ENCODE data around the gene SELE.

Gene SELE

GRCh38 chr1:169682071-169682470, 51.8 kb downstream of the SELE start:
- no peak for TF ChIP-seq EP300 (IDR thresholded peaks at IDR 0.05; ENCODE audit: borderline replicate concordance)

- TF ChIP-seq YY1 (IDR thresholded peaks at IDR 0.05; ENCODE audit: low read depth) (no peak), FOXM1 (IDR thresholded peaks at IDR 0.05; ENCODE audit: borderline replicate concordance, low read depth) (no peak), NFIC (IDR thresholded peaks at IDR 0.05) (no peak), RAD21 (IDR thresholded peaks at IDR 0.05; ENCODE audit: low read depth) (no peak), TEAD4 (IDR thresholded peaks at IDR 0.05) (no peak), EGR1 (IDR thresholded peaks at IDR 0.05) (no peak), CREB1 (IDR thresholded peaks at IDR 0.05; ENCODE audit: low read depth) (no peak), EP300 (IDR thresholded peaks at IDR 0.05; ENCODE audit: borderline replicate concordance) (no peak), CEBPB (IDR thresholded peaks at IDR 0.05) (no peak)
- TF ChIP-seq, protein P1, sequence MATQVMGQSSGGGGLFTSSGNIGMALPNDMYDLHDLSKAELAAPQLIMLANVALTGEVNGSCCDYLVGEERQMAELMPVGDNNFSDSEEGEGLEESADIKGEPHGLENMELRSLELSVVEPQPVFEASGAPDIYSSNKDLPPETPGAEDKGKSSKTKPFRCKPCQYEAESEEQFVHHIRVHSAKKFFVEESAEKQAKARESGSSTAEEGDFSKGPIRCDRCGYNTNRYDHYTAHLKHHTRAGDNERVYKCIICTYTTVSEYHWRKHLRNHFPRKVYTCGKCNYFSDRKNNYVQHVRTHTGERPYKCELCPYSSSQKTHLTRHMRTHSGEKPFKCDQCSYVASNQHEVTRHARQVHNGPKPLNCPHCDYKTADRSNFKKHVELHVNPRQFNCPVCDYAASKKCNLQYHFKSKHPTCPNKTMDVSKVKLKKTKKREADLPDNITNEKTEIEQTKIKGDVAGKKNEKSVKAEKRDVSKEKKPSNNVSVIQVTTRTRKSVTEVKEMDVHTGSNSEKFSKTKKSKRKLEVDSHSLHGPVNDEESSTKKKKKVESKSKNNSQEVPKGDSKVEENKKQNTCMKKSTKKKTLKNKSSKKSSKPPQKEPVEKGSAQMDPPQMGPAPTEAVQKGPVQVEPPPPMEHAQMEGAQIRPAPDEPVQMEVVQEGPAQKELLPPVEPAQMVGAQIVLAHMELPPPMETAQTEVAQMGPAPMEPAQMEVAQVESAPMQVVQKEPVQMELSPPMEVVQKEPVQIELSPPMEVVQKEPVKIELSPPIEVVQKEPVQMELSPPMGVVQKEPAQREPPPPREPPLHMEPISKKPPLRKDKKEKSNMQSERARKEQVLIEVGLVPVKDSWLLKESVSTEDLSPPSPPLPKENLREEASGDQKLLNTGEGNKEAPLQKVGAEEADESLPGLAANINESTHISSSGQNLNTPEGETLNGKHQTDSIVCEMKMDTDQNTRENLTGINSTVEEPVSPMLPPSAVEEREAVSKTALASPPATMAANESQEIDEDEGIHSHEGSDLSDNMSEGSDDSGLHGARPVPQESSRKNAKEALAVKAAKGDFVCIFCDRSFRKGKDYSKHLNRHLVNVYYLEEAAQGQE (IDR thresholded peaks at IDR 0.05; ENCODE audit: low read depth): no peak
Observed at GRCh38 chr1:169681140-169681539, 52.7 kb downstream of the SELE start.

GRCh38 chr1:169680377-169681019, 53.4 kb downstream of the SELE start:
- TF ChIP-seq EP300 (IDR thresholded peaks at IDR 0.05; ENCODE audit: borderline replicate concordance) (no peak), CREB1 (IDR thresholded peaks at IDR 0.05; ENCODE audit: low read depth) (no peak), ZBTB7A (IDR thresholded peaks at IDR 0.05; ENCODE audit: low read depth) (no peak), RAD21 (IDR thresholded peaks at IDR 0.05; ENCODE audit: low read depth) (no peak), TCF12 (IDR thresholded peaks at IDR 0.05; ENCODE audit: low read depth) (no peak), CEBPB (IDR thresholded peaks at IDR 0.05) (no peak), TEAD4 (IDR thresholded peaks at IDR 0.05) (no peak)
- TF ChIP-seq, protein P1 (IDR thresholded peaks at IDR 0.05; ENCODE audit: low read depth): no peak
- TF ChIP-seq, protein P2, sequence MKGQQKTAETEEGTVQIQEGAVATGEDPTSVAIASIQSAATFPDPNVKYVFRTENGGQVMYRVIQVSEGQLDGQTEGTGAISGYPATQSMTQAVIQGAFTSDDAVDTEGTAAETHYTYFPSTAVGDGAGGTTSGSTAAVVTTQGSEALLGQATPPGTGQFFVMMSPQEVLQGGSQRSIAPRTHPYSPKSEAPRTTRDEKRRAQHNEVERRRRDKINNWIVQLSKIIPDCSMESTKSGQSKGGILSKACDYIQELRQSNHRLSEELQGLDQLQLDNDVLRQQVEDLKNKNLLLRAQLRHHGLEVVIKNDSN (IDR thresholded peaks at IDR 0.05): no peak

DNA sequence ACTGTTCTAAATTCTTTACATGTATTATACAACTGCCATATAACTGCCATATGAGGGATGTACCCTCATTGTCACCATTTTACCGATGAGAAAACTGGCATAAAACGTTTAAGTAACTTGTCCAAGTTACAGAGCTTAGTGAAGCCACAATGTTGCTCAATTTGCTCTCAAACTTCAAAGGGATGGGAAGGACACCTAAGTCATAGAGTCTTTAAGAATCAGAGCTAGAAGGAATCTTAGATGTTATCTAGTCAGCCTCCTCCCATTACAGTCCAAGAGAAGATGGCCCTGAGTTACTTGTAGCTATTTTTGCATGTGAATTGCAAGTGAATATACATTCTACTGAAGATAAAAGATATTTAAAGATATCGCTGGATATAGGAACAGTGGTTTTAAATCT, 54.2 kb downstream of the SELE start:
- TF ChIP-seq CEBPB (IDR thresholded peaks at IDR 0.05): no peak
- TF ChIP-seq CREB1 (IDR thresholded peaks at IDR 0.05; ENCODE audit: low read depth): no peak
- no peak for TF ChIP-seq EGR1 (IDR thresholded peaks at IDR 0.05)

GRCh38 chr1:169676001-169676400, 57.9 kb downstream of the SELE start:
- TF ChIP-seq CEBPB (IDR thresholded peaks at IDR 0.05) (no peak), FOXM1 (IDR thresholded peaks at IDR 0.05; ENCODE audit: borderline replicate concordance, low read depth) (no peak), RAD21 (IDR thresholded peaks at IDR 0.05; ENCODE audit: low read depth) (no peak), TCF12 (IDR thresholded peaks at IDR 0.05; ENCODE audit: low read depth) (no peak), CREB1 (IDR thresholded peaks at IDR 0.05; ENCODE audit: low read depth) (no peak), NFIC (IDR thresholded peaks at IDR 0.05) (no peak), TEAD4 (IDR thresholded peaks at IDR 0.05) (no peak)
- TF ChIP-seq, protein P1 (IDR thresholded peaks at IDR 0.05; ENCODE audit: low read depth): no peak
- TF ChIP-seq, protein P2 (IDR thresholded peaks at IDR 0.05): no peak
- TF ChIP-seq, protein P3, sequence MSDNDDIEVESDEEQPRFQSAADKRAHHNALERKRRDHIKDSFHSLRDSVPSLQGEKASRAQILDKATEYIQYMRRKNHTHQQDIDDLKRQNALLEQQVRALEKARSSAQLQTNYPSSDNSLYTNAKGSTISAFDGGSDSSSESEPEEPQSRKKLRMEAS (IDR thresholded peaks at IDR 0.05): no peak

Measured in Ishikawa (cell line).